ENCODE measurements around the gene CCDC12. TPM values are rescaled to one million over a fixed set of nuclear protein-coding genes. Genes with fewer than 3 reads are reported as not detected.

Gene CCDC12
- total RNA-seq, 2 donors from 2014 or later: 46.7 to 47.8 TPM

GRCh38 chr3:47003461-47004368, 27.2 kb upstream of the CCDC12 start:
- no peak for DNase-seq
- Histone ChIP-seq H3K9ac (ENCODE audit: extremely low read depth, low read length, poor library complexity, severe bottlenecking) (no peak overlapping the region), H3K27ac (ENCODE audit: low read depth, low read length) (no peak overlapping the region), H3K9me3 (ENCODE audit: control insufficient read depth, low read length) (no peaks in the 10 kb centered on the region), H3K36me3 (ENCODE audit: control insufficient read depth, insufficient read depth, low read length) (peaks cover 39% of the 10 kb centered on the region), H3K4me1 (ENCODE audit: control insufficient read depth, insufficient read depth, low read length) (no peaks in the 10 kb centered on the region), H3K27me3 (ENCODE audit: control insufficient read depth, insufficient read depth, low read length, poor library complexity, severe bottlenecking) (no peaks in the 10 kb centered on the region), H3K4me3 (ENCODE audit: low read length) (no peak overlapping the region)
- Mint-ChIP-seq H3K27me3 (ENCODE audit: insufficient read depth) (no peaks in the 10 kb centered on the region), H3K36me3 (ENCODE audit: low read depth) (peaks cover 45% of the 10 kb centered on the region), H3K9me3 (no peaks in the 10 kb centered on the region), H3K4me1 (no peaks in the 10 kb centered on the region), H3K4me3 (no peak overlapping the region), H3K27ac (no peak overlapping the region)
- 96% methylated on average over 9 to 27 of the region's 27 CpGs for whole genome bisulfite sequencing, 2 experiments (ENCODE audit: insufficient coverage in 1 of 2, insufficient read length in 1 of 2)
- no peak for TF ChIP-seq CTCF (conservative IDR thresholded peaks at IDR 0.05)

- H3K36me3 Mint-ChIP-seq (ENCODE audit: low read depth): peaks cover 50% of the 10 kb centered on the region
Measured at GRCh38 chr3:47003056-47003410, 26.5 kb upstream of the CCDC12 start.

More at GRCh38 chr3:47003056-47003410, 26.5 kb upstream of the CCDC12 start:
- peaks cover 40% of the 10 kb centered on the region for H3K36me3 ChIP-seq (ENCODE audit: control insufficient read depth, insufficient read depth, low read length)
- no peak overlapping the region for H3K4me3 Mint-ChIP-seq
- no peak overlapping the region for H3K9ac ChIP-seq (ENCODE audit: extremely low read depth, low read length, poor library complexity, severe bottlenecking)
- TF ChIP-seq CTCF (conservative IDR thresholded peaks at IDR 0.05): no peak
- no peaks in the 10 kb centered on the region for H3K27me3 Mint-ChIP-seq (ENCODE audit: insufficient read depth)
- H3K27me3 ChIP-seq (ENCODE audit: control insufficient read depth, insufficient read depth, low read length, poor library complexity, severe bottlenecking): no peaks in the 10 kb centered on the region
- no peak for DNase-seq
- no peaks in the 10 kb centered on the region for H3K4me1 ChIP-seq (ENCODE audit: control insufficient read depth, insufficient read depth, low read length)
- no peak overlapping the region for H3K27ac Mint-ChIP-seq
- H3K27ac ChIP-seq (ENCODE audit: low read depth, low read length): no peak overlapping the region
- peaks cover 3% of the 10 kb centered on the region for H3K4me1 Mint-ChIP-seq
- no peak overlapping the region for H3K4me3 ChIP-seq (ENCODE audit: low read length)
- no peaks in the 10 kb centered on the region for H3K9me3 ChIP-seq (ENCODE audit: control insufficient read depth, low read length)
- WGBS, 2 experiments (ENCODE audit: insufficient coverage in 1 of 2, insufficient read length in 1 of 2): 89 to 95% methylated on average over 7 to 10 of the region's 10 CpGs
- H3K9me3 Mint-ChIP-seq: no peaks in the 10 kb centered on the region
